Mesendoderm (in vitro differentiated cells): ENCODE data around the gene JPH2. TPM values are rescaled to one million over a fixed set of nuclear protein-coding genes. Genes with fewer than 3 reads are reported as not detected.
"Not testable (repeated sequence)": the region's sequence is repeated elsewhere in the genome, so short reads cannot be mapped to it uniquely, and the experiment has no call there.

Experiments used
- DNase-seq: peaks from one replicate; pipeline ENCODE4 v3.0.0; 2013
- H2AK5ac ChIP-seq: 2 replicates; pipeline ENCODE4 v1.6.1; 2013; ENCODE audit warnings: low read length, inconsistent platforms
- H2BK120ac ChIP-seq: 2 replicates; pipeline ENCODE4 v1.6.1; 2013; ENCODE audit warnings: low read depth, mild to moderate bottlenecking, low read length, moderate library complexity, mixed read lengths
- H2BK15ac ChIP-seq: replicated peaks from 2 replicates; pipeline ENCODE4 v1.6.1; 2013; ENCODE audit warnings: low read depth, mild to moderate bottlenecking, moderate library complexity
- H2BK5ac ChIP-seq: 2 replicates; pipeline ENCODE4 v1.6.1; 2013; ENCODE audit warnings: low read length, inconsistent platforms
- H3K18ac ChIP-seq: 2 replicates; pipeline ENCODE4 v1.6.1; 2013; ENCODE audit warnings: mild to moderate bottlenecking, low read length, mixed read lengths
- H3K23ac ChIP-seq: one replicate; pipeline ENCODE4 v1.6.1; 2013; ENCODE audit warnings: low read length
- H3K27ac ChIP-seq: 2 replicates; pipeline ENCODE4 v1.5.1; 2013; ENCODE audit warnings: low read depth, mild to moderate bottlenecking, inconsistent platforms, low read length, moderate library complexity
- H3K27me3 ChIP-seq: 2 replicates; pipeline ENCODE4 v1.6.1; 2013; ENCODE audit warnings: low read length, control low read depth, mild to moderate bottlenecking, inconsistent platforms; ENCODE audit not compliant: insufficient read depth, poor library complexity
- H3K36me3 ChIP-seq: 2 replicates; pipeline ENCODE4 v1.6.1; 2013; ENCODE audit warnings: low read length, inconsistent platforms; ENCODE audit not compliant: control insufficient read depth, insufficient read depth
- H3K4ac ChIP-seq: one replicate; pipeline ENCODE4 v1.6.1; 2013; ENCODE audit warnings: low read depth, mild to moderate bottlenecking, low read length, moderate library complexity
- H3K4me1 ChIP-seq: 2 replicates; pipeline ENCODE4 v1.6.1; 2013; ENCODE audit warnings: low read depth, low read length, inconsistent platforms; ENCODE audit not compliant: control insufficient read depth
- H3K4me2 ChIP-seq: 2 replicates; pipeline ENCODE4 v1.6.1; 2013; ENCODE audit warnings: low read length
- H3K4me3 ChIP-seq: 2 replicates; pipeline ENCODE4 v1.5.1; 2013; ENCODE audit warnings: mild to moderate bottlenecking, low read length
- H3K56ac ChIP-seq: one replicate; pipeline ENCODE4 v1.6.1; 2013; ENCODE audit warnings: low read length
- H3K79me1 ChIP-seq: 2 replicates; pipeline ENCODE4 v1.6.1; 2013; ENCODE audit warnings: low read length, inconsistent platforms
- H3K79me2 ChIP-seq: 2 replicates; pipeline ENCODE4 v1.6.1; 2013; ENCODE audit warnings: mild to moderate bottlenecking, low read length; ENCODE audit not compliant: control insufficient read depth, insufficient read depth
- H3K9ac ChIP-seq: 2 replicates; pipeline ENCODE4 v1.6.1; 2013; ENCODE audit warnings: low read length, inconsistent platforms
- H4K5ac ChIP-seq: one replicate; pipeline ENCODE4 v1.6.1; 2013; ENCODE audit warnings: low read length
- H4K8ac ChIP-seq: one replicate; pipeline ENCODE4 v1.6.1; 2013; ENCODE audit warnings: low read depth, mild to moderate bottlenecking, control low read depth, low read length, moderate library complexity
- WGBS: extraction: QIAGEN DNeasy Blood & Tissue Kit; methylation state at CpG from one replicate; pipeline ENCODE4 v1.1.7; 2013; ENCODE audit warnings: low lambda C conversion rate, missing lambda C conversion rate; ENCODE audit not compliant: insufficient coverage; ENCODE audit errors: extremely low coverage; 5-methylcytosine and 5-hydroxymethylcytosine counted together
- polyA plus RNA-seq, 2 experiments: library from polyadenylated mRNA; stranded (reverse); fragments of 200-250 nt; gene quantifications; one replicate each; pipeline ENCODE4 v1.2.3, GENCODE V29; 2013

Gene JPH2
- polyA plus RNA-seq (2013, experiment 1 of 2) = 2.3 TPM
- polyA plus RNA-seq (2013, experiment 2 of 2) = 2.3 TPM

- peak; percentile 97 for DNase-seq
- H3K4me2 ChIP-seq = peak within 1 kb of the TSS; percentile 64
- H3K4ac ChIP-seq = peak within 1 kb of the TSS; percentile 75
- H4K5ac ChIP-seq = no peak within 1 kb of the TSS
- no peak within 1 kb of the TSS for H4K8ac ChIP-seq
- no peaks in the 10 kb centered on the region for H3K4me1 ChIP-seq
- H3K36me3 ChIP-seq = no peaks in the 10 kb centered on the region
- H3K27ac ChIP-seq = peak within 1 kb of the TSS; percentile 89
- H3K79me2 ChIP-seq = no peaks in the 10 kb centered on the region
- H3K9ac ChIP-seq = peak within 1 kb of the TSS; percentile 73
- H3K23ac ChIP-seq = peak within 1 kb of the TSS; percentile 51
- peak within 1 kb of the TSS; percentile 1 for H2BK15ac ChIP-seq
- WGBS = no CpG with 5 or more reads among the region's 24 CpGs
- H3K27me3 ChIP-seq = no peaks in the 10 kb centered on the region
- H2BK5ac ChIP-seq = peak within 1 kb of the TSS; percentile 57
- no peak within 1 kb of the TSS for H2BK120ac ChIP-seq
- H3K4me3 ChIP-seq = peak within 1 kb of the TSS; percentile 22
- peak within 1 kb of the TSS; percentile 46 for H3K18ac ChIP-seq
- peaks cover 3% of the 10 kb centered on the region for H3K79me1 ChIP-seq
- H3K56ac ChIP-seq = peak within 1 kb of the TSS; percentile 84
- H2AK5ac ChIP-seq = no peak within 1 kb of the TSS
These were observed at the start of gene JPH2 for GRCh38 chr20:44187054-44187771. Gene JPH2, minus strand, starts transcription at chr20:44187188. Its CDS starts 483 bp downstream, at chr20:44186705.

GRCh38 chr20:44235702-44236101 lies 48.7 kb upstream of the JPH2 start:
- Histone ChIP-seq H3K27me3 (no peaks in the 10 kb centered on the region), H2AK5ac (no peak overlapping the region), H4K5ac (no peak overlapping the region), H3K27ac (no peak overlapping the region), H2BK5ac (no peak overlapping the region), H3K4me2 (no peak overlapping the region), H3K18ac (no peak overlapping the region), H3K4me3 (no peak overlapping the region), H3K79me1 (no peaks in the 10 kb centered on the region), H3K9ac (no peak overlapping the region), H3K79me2 (no peaks in the 10 kb centered on the region), H4K8ac (no peak overlapping the region), H3K23ac (no peak overlapping the region), H2BK15ac (no peak overlapping the region), H2BK120ac (no peak overlapping the region), H3K4me1 (peaks cover 8% of the 10 kb centered on the region), H3K4ac (no peak overlapping the region), H3K36me3 (no peaks in the 10 kb centered on the region), H3K56ac (no peak overlapping the region)
- DNase-seq = no peak
- WGBS = no CpG with 5 or more reads among the region's 2 CpGs

- no peaks in the 10 kb centered on the region for H3K79me2 ChIP-seq
- no peak overlapping the region for H3K18ac ChIP-seq
- H3K79me1 ChIP-seq = no peaks in the 10 kb centered on the region
- H3K56ac ChIP-seq = peak overlapping the region; percentile 67
- no peak overlapping the region for H3K4me3 ChIP-seq
- H3K4ac ChIP-seq = no peak overlapping the region
- no peak overlapping the region for H4K5ac ChIP-seq
- no peak overlapping the region for H2BK5ac ChIP-seq
- no peak overlapping the region for H3K23ac ChIP-seq
- no peak overlapping the region for H3K4me2 ChIP-seq
- H3K4me1 ChIP-seq = peaks cover 8% of the 10 kb centered on the region
- WGBS = no CpG with 5 or more reads among the region's 14 CpGs
- no peak overlapping the region for H2AK5ac ChIP-seq
- no peak overlapping the region for H2BK15ac ChIP-seq
- DNase-seq = peak; percentile 63
- no peaks in the 10 kb centered on the region for H3K36me3 ChIP-seq
- no peak overlapping the region for H4K8ac ChIP-seq
- no peak overlapping the region for H3K27ac ChIP-seq
- H3K27me3 ChIP-seq = no peaks in the 10 kb centered on the region
- no peak overlapping the region for H2BK120ac ChIP-seq
- no peak overlapping the region for H3K9ac ChIP-seq
These were observed 47.8 kb upstream of the JPH2 start for GRCh38 chr20:44234566-44235317.

GRCh38 chr20:44233436-44234016 lies 46.5 kb upstream of the JPH2 start:
- Histone ChIP-seq H4K5ac (no peak overlapping the region), H3K56ac (no peak overlapping the region), H3K36me3 (no peaks in the 10 kb centered on the region), H2BK5ac (no peak overlapping the region), H2AK5ac (no peak overlapping the region), H2BK120ac (no peak overlapping the region), H3K79me2 (no peaks in the 10 kb centered on the region), H3K4me1 (peaks cover 8% of the 10 kb centered on the region), H3K4ac (no peak overlapping the region), H3K9ac (no peak overlapping the region), H3K23ac (no peak overlapping the region), H3K18ac (no peak overlapping the region), H3K27ac (no peak overlapping the region), H2BK15ac (no peak overlapping the region), H3K4me3 (no peak overlapping the region), H3K27me3 (no peaks in the 10 kb centered on the region), H4K8ac (no peak overlapping the region), H3K4me2 (no peak overlapping the region), H3K79me1 (no peaks in the 10 kb centered on the region)
- no CpG with 5 or more reads among the region's 6 CpGs for WGBS
- DNase-seq = no peak

GRCh38 chr20:44232469-44232856 lies 45.5 kb upstream of the JPH2 start:
- not testable (repeated sequence) for H3K18ac ChIP-seq, DNase-seq, H3K4me2 ChIP-seq

More at GRCh38 chr20:44232469-44232856, 45.5 kb upstream of the JPH2 start:
- not testable (repeated sequence) for H3K9ac ChIP-seq, H2BK5ac ChIP-seq, H3K79me1 ChIP-seq, H3K23ac ChIP-seq, H2BK120ac ChIP-seq, H3K36me3 ChIP-seq, H4K5ac ChIP-seq, H3K27me3 ChIP-seq, H3K4me3 ChIP-seq, H3K4me1 ChIP-seq, H3K79me2 ChIP-seq, H2AK5ac ChIP-seq, H2BK15ac ChIP-seq, H3K4ac ChIP-seq, H3K56ac ChIP-seq, H3K27ac ChIP-seq, H4K8ac ChIP-seq
- no CpG with 5 or more reads among the region's 4 CpGs for WGBS
